ENCODE results near the gene VSTM2L.

VSTM2L gene

GRCh38 chr20:37879843-37880242 lies 23.1 kb upstream of the VSTM2L start:
- DNase-seq = no peak

GRCh38 chr20:37880726-37881591 lies 22.0 kb upstream of the VSTM2L start:
- peak; percentile 81 for DNase-seq

- DNase-seq = no peak
Measured at GRCh38 chr20:37881601-37882343, 21.2 kb upstream of the VSTM2L start.

- no peak for DNase-seq
Measured at GRCh38 chr20:37882961-37883712, 19.8 kb upstream of the VSTM2L start.

- no peak for DNase-seq
Measured at GRCh38 chr20:37885042-37885441, 17.9 kb upstream of the VSTM2L start.

GRCh38 chr20:37885593-37886503 lies 17.1 kb upstream of the VSTM2L start:
- no peak for DNase-seq

- no peak for DNase-seq
Measured at GRCh38 chr20:37886851-37887297, 16.1 kb upstream of the VSTM2L start.

- DNase-seq = no peak
Measured at GRCh38 chr20:37888641-37889040, 14.3 kb upstream of the VSTM2L start.

- no peak for DNase-seq
Measured at GRCh38 chr20:37890108-37890507, 12.8 kb upstream of the VSTM2L start.

- peak; percentile 69 for DNase-seq
Measured at GRCh38 chr20:37890643-37891042, 12.3 kb upstream of the VSTM2L start.

- no peak for DNase-seq
Measured at GRCh38 chr20:37892001-37892400, 10.9 kb upstream of the VSTM2L start.

GRCh38 chr20:37893566-37894241 lies 9.2 kb upstream of the VSTM2L start:
- no peak for DNase-seq

GRCh38 chr20:37894454-37894853 lies 8.5 kb upstream of the VSTM2L start:
- no peak for DNase-seq

- peak; percentile 33 for DNase-seq
Measured at GRCh38 chr20:37895166-37895565, 7.8 kb upstream of the VSTM2L start.

- DNase-seq = no peak
Measured at GRCh38 chr20:37896932-37897548, 5.9 kb upstream of the VSTM2L start.

GRCh38 chr20:37898233-37899104 lies 4.5 kb upstream of the VSTM2L start:
- DNase-seq = no peak

GRCh38 chr20:37899105-37900045 lies 3.6 kb upstream of the VSTM2L start:
- no peak for DNase-seq

GRCh38 chr20:37901240-37901639 lies 1.7 kb upstream of the VSTM2L start:
- DNase-seq = no peak

All from NCI-H524 treated with DMSO at 0.1 percent for 48 hours (cell line).